Neuronal stem cell (in vitro differentiated cells): Measurements from ENCODE around the gene ALDH7A1.

ENCODE experiments used
- DNase-seq: peaks from one replicate; pipeline ENCODE4 v3.0.0-alpha.2; 2013; ENCODE audit warnings: low spot score
- H2AFZ ChIP-seq: one replicate; pipeline ENCODE4 v1.6.1; 2013; ENCODE audit warnings: mild to moderate bottlenecking, low read length, inconsistent platforms
- H2AK5ac ChIP-seq: 2 replicates; pipeline ENCODE4 v1.6.1; 2013; ENCODE audit warnings: low read depth, mild to moderate bottlenecking, inconsistent platforms, low read length, moderate library complexity, mixed read lengths
- H2BK120ac ChIP-seq: 2 replicates; pipeline ENCODE4 v1.6.1; 2013; ENCODE audit warnings: low read depth, mild to moderate bottlenecking, inconsistent platforms, low read length, moderate library complexity, mixed read lengths
- H2BK12ac ChIP-seq: one replicate; pipeline ENCODE4 v1.6.1; 2013; ENCODE audit warnings: low read length, inconsistent platforms
- H2BK15ac ChIP-seq: 2 replicates; pipeline ENCODE4 v1.6.1; 2013; ENCODE audit warnings: mild to moderate bottlenecking, low read length, inconsistent platforms, mixed read lengths
- H2BK5ac ChIP-seq: one replicate; pipeline ENCODE4 v1.6.1; 2013; ENCODE audit warnings: inconsistent platforms, mild to moderate bottlenecking, low read length, moderate library complexity
- H3K14ac ChIP-seq: one replicate; pipeline ENCODE4 v1.6.1; 2013; ENCODE audit warnings: low read length, inconsistent platforms
- H3K18ac ChIP-seq: 2 replicates; pipeline ENCODE4 v1.6.1; 2013; ENCODE audit warnings: low read length, inconsistent platforms
- H3K23ac ChIP-seq: 2 replicates; pipeline ENCODE4 v1.6.1; 2013; ENCODE audit warnings: low read depth, mild to moderate bottlenecking, mixed read lengths, low read length, inconsistent platforms; ENCODE audit not compliant: poor library complexity
- H3K27ac ChIP-seq: replicated peaks from 3 replicates; pipeline ENCODE4 v1.5.1; 2013; ENCODE audit warnings: low read length, inconsistent platforms
- H3K27me3 ChIP-seq, 3 experiments: 2 replicates each; pipeline ENCODE4 v1.6.1; 2013; ENCODE audit warnings: low read length in 3 of 3, mild to moderate bottlenecking in 2 of 3, inconsistent platforms in 1 of 3, low read depth in 1 of 3, mixed read lengths in 1 of 3, moderate library complexity in 1 of 3; ENCODE audit not compliant: control insufficient read depth in 3 of 3, insufficient read depth in 3 of 3
- H3K36me3 ChIP-seq, 2 donors: replicated peaks in 1 of 2; 2 replicates each; pipeline ENCODE4 v1.6.1; 2013; ENCODE audit warnings: low read length in 2 of 2; ENCODE audit not compliant: control insufficient read depth in 2 of 2, insufficient read depth in 2 of 2
- H3K4ac ChIP-seq: 2 replicates; pipeline ENCODE4 v1.6.1; 2013; ENCODE audit warnings: inconsistent platforms, mild to moderate bottlenecking, low read length, moderate library complexity
- H3K4me1 ChIP-seq, 2 donors: 1 replicate in 1 of 2; 2 replicates in 1 of 2; pipeline ENCODE4 v1.6.1; 2013; ENCODE audit warnings: low read length in 2 of 2, low read depth in 1 of 2; ENCODE audit not compliant: control insufficient read depth in 2 of 2, insufficient read depth in 1 of 2
- H3K4me2 ChIP-seq: one replicate; pipeline ENCODE4 v1.6.1; 2013; ENCODE audit warnings: mild to moderate bottlenecking, low read length, inconsistent platforms; ENCODE audit not compliant: insufficient read depth, poor library complexity, severe bottlenecking
- H3K4me3 ChIP-seq, 2 donors: 2 replicates each; pipeline ENCODE4 v1.5.1; 2013; ENCODE audit warnings: low read length in 2 of 2, mild to moderate bottlenecking in 2 of 2, inconsistent platforms in 1 of 2, moderate library complexity in 1 of 2
- H3K79me1 ChIP-seq: one replicate; pipeline ENCODE4 v1.6.1; 2013; ENCODE audit warnings: low read depth, mild to moderate bottlenecking, inconsistent platforms, low read length, moderate library complexity
- H3K9ac ChIP-seq: one replicate; pipeline ENCODE4 v1.6.1; 2013; ENCODE audit warnings: mild to moderate bottlenecking, low read depth, low read length, inconsistent platforms; ENCODE audit not compliant: poor library complexity
- H3K9me3 ChIP-seq, 2 donors: replicated peaks in 1 of 2; 2 replicates each; pipeline versions ENCODE3 to v1.6.1; 2013; ENCODE audit warnings: low read length in 2 of 2, mild to moderate bottlenecking in 2 of 2, inconsistent platforms in 1 of 2, low read depth in 1 of 2, mixed read lengths in 1 of 2, moderate library complexity in 1 of 2; ENCODE audit not compliant: control insufficient read depth in 2 of 2, insufficient read depth in 1 of 2
- H4K8ac ChIP-seq: one replicate; pipeline ENCODE4 v1.6.1; 2013; ENCODE audit warnings: low read depth, mild to moderate bottlenecking, inconsistent platforms, low read length, moderate library complexity
- H4K91ac ChIP-seq: one replicate; pipeline ENCODE4 v1.6.1; 2013; ENCODE audit warnings: low read length, low read depth, mild to moderate bottlenecking, inconsistent platforms; ENCODE audit not compliant: poor library complexity
- WGBS, 2 donors: extraction: QIAGEN DNeasy Blood & Tissue Kit; methylation state at CpG; one replicate each; pipeline ENCODE4 v1.1.7; 2013; ENCODE audit warnings: missing lambda C conversion rate in 2 of 2, mixed read lengths in 1 of 2; ENCODE audit not compliant: insufficient read length in 2 of 2, insufficient replicate concordance in 1 of 2; ENCODE audit errors: extremely low coverage in 2 of 2; 5-methylcytosine and 5-hydroxymethylcytosine counted together

The ALDH7A1 gene

DNA sequence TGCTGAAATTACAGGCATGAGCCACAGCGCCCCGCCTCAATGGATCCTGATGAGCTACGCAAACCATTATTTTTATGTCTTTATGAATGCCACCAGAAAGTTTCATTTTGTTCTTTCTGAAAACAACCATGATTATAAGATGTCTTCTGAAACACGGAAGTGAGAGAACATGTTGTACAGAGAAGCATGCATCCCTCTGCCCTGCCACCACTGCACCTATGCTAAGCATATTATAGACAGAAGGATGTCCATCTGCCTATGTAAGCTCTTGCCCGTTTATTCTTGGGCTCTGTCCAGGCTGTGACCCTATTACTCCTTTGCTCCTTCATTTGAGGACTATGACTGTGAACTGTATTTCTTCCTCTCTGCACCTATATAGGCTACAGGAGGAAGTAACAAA lies 97.5 kb downstream of the ALDH7A1 start:
- Histone ChIP-seq H3K9ac (no peak overlapping the region), H3K27me3 (no peaks in the 10 kb centered on the region)

DNA sequence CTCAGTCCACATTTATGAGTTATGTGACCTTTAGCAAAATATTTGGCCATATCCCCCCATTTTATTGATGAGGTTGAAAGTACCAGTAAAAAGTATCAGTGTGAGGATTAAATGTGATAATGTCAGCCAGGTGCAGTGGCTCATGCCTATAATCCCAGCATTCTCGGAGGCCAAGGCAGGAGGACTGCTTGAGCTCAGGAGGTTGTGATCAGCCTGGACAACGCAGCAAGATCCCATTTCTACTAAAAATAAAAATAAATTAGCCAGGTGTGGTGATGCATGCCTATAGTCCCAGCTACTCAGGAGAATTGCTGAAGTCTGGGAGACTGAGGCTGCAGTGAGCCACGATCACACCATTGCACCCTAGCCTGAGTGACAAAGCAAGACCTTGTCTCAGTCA lies 100.6 kb downstream of the ALDH7A1 start:
- H3K4me2 ChIP-seq, result no peak overlapping the region
- H3K18ac ChIP-seq, result no peak overlapping the region
- H3K4me3 ChIP-seq, result no peak overlapping the region
- H3K23ac ChIP-seq, result no peak overlapping the region
- no peak overlapping the region for H3K4ac ChIP-seq
- no peaks in the 10 kb centered on the region for H3K27me3 ChIP-seq
- no peak overlapping the region for H3K27ac ChIP-seq
- H4K8ac ChIP-seq, result no peak overlapping the region
- H2AFZ ChIP-seq, result no peak overlapping the region
- H2BK5ac ChIP-seq, result no peak overlapping the region
- WGBS, 2 donors, result no CpG with 5 or more reads among the region's 3 CpGs
- H3K36me3 ChIP-seq, result no peaks in the 10 kb centered on the region
- H2BK120ac ChIP-seq, result no peak overlapping the region
- no peak overlapping the region for H4K91ac ChIP-seq
- no peak overlapping the region for H3K9ac ChIP-seq
- no peaks in the 10 kb centered on the region for H3K79me1 ChIP-seq
- no peak overlapping the region for H2BK12ac ChIP-seq
- no peak overlapping the region for H3K14ac ChIP-seq
- H3K4me1 ChIP-seq, result peaks cover 9 to 20% of the 10 kb centered on the region in 2 donors
- H3K9me3 ChIP-seq, result no peaks in the 10 kb centered on the region
- H2AK5ac ChIP-seq, result no peak overlapping the region
- no peak overlapping the region for H2BK15ac ChIP-seq
- no peak for DNase-seq

More for the DNA sequence above, 97.5 kb downstream of the ALDH7A1 start:
- Histone ChIP-seq H2BK12ac (no peak overlapping the region), H3K9me3 (no peaks in the 10 kb centered on the region), H3K36me3 (no peaks in the 10 kb centered on the region), H3K27ac (no peak overlapping the region), H4K8ac (peak overlapping the region; percentile 50), H3K4me2 (no peak overlapping the region), H2AK5ac (no peak overlapping the region), H2BK15ac (no peak overlapping the region), H2AFZ (no peak overlapping the region), H3K4me3 (no peak overlapping the region), H3K23ac (no peak overlapping the region), H4K91ac (no peak overlapping the region), H3K18ac (no peak overlapping the region), H3K79me1 (no peaks in the 10 kb centered on the region), H3K14ac (no peak overlapping the region), H3K4me1 (peaks cover 0 to 3% of the 10 kb centered on the region in 2 donors), H3K4ac (no peak overlapping the region), H2BK120ac (no peak overlapping the region), H2BK5ac (no peak overlapping the region)
- DNase-seq, result no peak
- WGBS, 2 donors, result no CpG with 5 or more reads among the region's 5 CpGs

DNA sequence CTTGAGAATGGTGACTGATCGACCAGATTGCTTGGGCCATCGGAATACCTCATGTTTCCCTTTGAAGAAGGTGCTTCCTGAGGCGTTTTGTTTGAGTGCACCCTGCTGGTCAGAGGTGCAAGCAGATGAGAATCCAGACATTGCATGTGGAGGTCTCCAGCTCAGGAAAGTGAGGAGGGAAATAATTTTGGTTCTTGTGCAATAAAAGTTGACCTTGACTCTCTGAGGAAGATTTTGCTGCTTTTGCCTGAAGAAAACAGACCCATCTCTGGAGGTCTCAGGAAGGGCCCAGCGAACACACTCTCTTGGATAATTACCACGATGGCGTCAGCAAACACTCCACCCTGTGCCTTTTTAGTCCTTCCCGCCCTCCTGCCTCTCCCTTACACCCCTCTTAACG lies 102.1 kb downstream of the ALDH7A1 start:
- WGBS, 2 donors, result no CpG with 5 or more reads among the region's 8 CpGs
- Histone ChIP-seq H3K4ac (no peak overlapping the region), H3K14ac (no peak overlapping the region), H4K8ac (no peak overlapping the region), H2BK15ac (no peak overlapping the region), H3K4me2 (no peak overlapping the region), H3K23ac (no peak overlapping the region), H3K36me3 (no peaks in the 10 kb centered on the region), H4K91ac (no peak overlapping the region), H3K4me1 (peaks cover 14 to 30% of the 10 kb centered on the region in 2 donors), H2BK12ac (no peak overlapping the region), H3K79me1 (no peaks in the 10 kb centered on the region), H3K27ac (no peak overlapping the region), H2BK120ac (no peak overlapping the region), H2AK5ac (no peak overlapping the region), H3K9ac (no peak overlapping the region), H3K9me3 (no peaks in the 10 kb centered on the region), H2AFZ (no peak overlapping the region), H2BK5ac (no peak overlapping the region), H3K27me3 (no peaks in the 10 kb centered on the region), H3K18ac (no peak overlapping the region), H3K4me3 (no peak overlapping the region)
- no peak for DNase-seq

DNA sequence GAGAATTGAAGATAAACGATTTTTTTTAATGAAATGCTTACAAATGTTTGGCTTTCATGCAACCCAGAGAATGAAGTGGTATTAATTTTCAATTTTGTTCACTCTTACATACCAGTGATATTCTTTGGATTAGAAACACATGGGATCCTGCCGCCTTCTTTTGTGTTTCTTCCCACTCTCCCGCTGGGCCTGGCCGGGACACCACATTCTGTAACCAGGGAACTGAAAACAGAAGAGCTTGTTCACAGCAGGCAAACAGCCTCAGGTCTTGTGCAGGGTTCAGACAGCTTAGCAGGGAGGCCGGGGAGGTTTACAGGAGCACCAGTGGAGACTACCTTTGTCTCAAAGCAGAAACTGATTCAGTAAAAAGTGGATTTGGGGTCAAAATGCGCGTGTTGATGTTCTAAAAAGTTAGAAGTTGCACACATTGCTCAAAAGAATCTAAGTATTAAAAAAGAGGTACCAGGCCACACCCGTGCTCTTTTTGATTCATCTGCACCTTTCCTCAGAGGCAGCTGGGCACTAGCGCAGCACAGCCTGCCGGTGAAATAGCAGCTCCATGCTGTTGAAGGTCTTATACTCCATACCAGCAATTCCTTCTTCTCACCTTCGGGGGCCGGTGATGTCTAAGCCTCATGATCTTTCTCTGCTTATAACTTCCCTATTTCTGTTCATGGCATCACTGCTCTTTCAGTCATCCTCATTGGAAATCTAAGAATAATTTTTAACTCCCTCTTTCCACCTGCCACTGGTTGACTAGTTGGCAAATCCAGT lies 104.7 kb downstream of the ALDH7A1 start:
- peak overlapping the region; percentile 53 for H3K27ac ChIP-seq
- H3K4me1 ChIP-seq, result peaks cover 14 to 30% of the 10 kb centered on the region in 2 donors
- peaks cover 0 to 2% of the 10 kb centered on the region in 2 donors for H3K36me3 ChIP-seq
- H2AK5ac ChIP-seq, result no peak overlapping the region
- H2BK15ac ChIP-seq, result no peak overlapping the region
- no peak overlapping the region for H4K8ac ChIP-seq
- H3K4ac ChIP-seq, result no peak overlapping the region
- peak; percentile 26 for DNase-seq
- no peaks in the 10 kb centered on the region for H3K27me3 ChIP-seq
- H2AFZ ChIP-seq, result no peak overlapping the region
- H3K14ac ChIP-seq, result no peak overlapping the region
- H2BK12ac ChIP-seq, result no peak overlapping the region
- no peaks in the 10 kb centered on the region for H3K9me3 ChIP-seq
- H3K79me1 ChIP-seq, result no peaks in the 10 kb centered on the region
- H4K91ac ChIP-seq, result no peak overlapping the region
- no peak overlapping the region for H3K23ac ChIP-seq
- no peak overlapping the region for H3K9ac ChIP-seq
- no peak overlapping the region for H3K4me3 ChIP-seq
- no peak overlapping the region for H2BK120ac ChIP-seq
- H3K4me2 ChIP-seq, result no peak overlapping the region
- H3K18ac ChIP-seq, result no peak overlapping the region
- WGBS, 2 donors, result no CpG with 5 or more reads among the region's 12 CpGs
- no peak overlapping the region for H2BK5ac ChIP-seq
